ENCODE results near the gene KCNN1.
"Not testable (repeated sequence)": the region's sequence is repeated elsewhere in the genome, so short reads cannot be mapped to it uniquely, and the experiment has no call there.

KCNN1 gene

GRCh38 chr19:17966550-17967256, at the start of gene KCNN1:
TSS of gene KCNN1 (plus strand) at chr19:17967107. CDS start at chr19:17973889, 6,782 bp downstream.
- DNase-seq = no peak

GRCh38 chr19:17918151-17918550, 48.8 kb upstream of the KCNN1 start:
- DNase-seq = not testable (repeated sequence)

- DNase-seq = not testable (repeated sequence)
These were observed 47.8 kb upstream of the KCNN1 start for GRCh38 chr19:17919122-17919521.

GRCh38 chr19:17920527-17920926, 46.4 kb upstream of the KCNN1 start:
- DNase-seq = no peak

- DNase-seq = no peak
These were observed 44.8 kb upstream of the KCNN1 start for GRCh38 chr19:17922138-17922537.

GRCh38 chr19:17926044-17926443, 40.9 kb upstream of the KCNN1 start:
- no peak for DNase-seq

GRCh38 chr19:17929056-17929455, 37.9 kb upstream of the KCNN1 start:
- no peak for DNase-seq

- DNase-seq = no peak
These were observed 35.2 kb upstream of the KCNN1 start for GRCh38 chr19:17931532-17932191.

- peak; percentile 92 for DNase-seq
These were observed 34.2 kb upstream of the KCNN1 start, which contains the start of gene CCDC124 for GRCh38 chr19:17932485-17933338. TSS of gene CCDC124 (plus strand) at chr19:17933015. CDS start at chr19:17936421, 3,406 bp downstream.

GRCh38 chr19:17933414-17934129, 33.3 kb upstream of the KCNN1 start:
- DNase-seq = no peak

- DNase-seq = no peak
These were observed 30.5 kb upstream of the KCNN1 start for GRCh38 chr19:17936379-17936778.

- no peak for DNase-seq
These were observed 29.5 kb upstream of the KCNN1 start for GRCh38 chr19:17937371-17937900.

- peak; percentile 86 for DNase-seq
These were observed 28.6 kb upstream of the KCNN1 start for GRCh38 chr19:17938092-17938845.

- no peak for DNase-seq
These were observed 24.7 kb upstream of the KCNN1 start for GRCh38 chr19:17942181-17942580.

- no peak for DNase-seq
These were observed 24.2 kb upstream of the KCNN1 start for GRCh38 chr19:17942582-17943273.

- no peak for DNase-seq
These were observed 23.4 kb upstream of the KCNN1 start for GRCh38 chr19:17943274-17944221.

GRCh38 chr19:17944301-17944700, 22.6 kb upstream of the KCNN1 start:
- no peak for DNase-seq

GRCh38 chr19:17946965-17947784, 19.7 kb upstream of the KCNN1 start:
- DNase-seq = peak; percentile 43
